Cerebellar cortex (tissue), 1 donor: ENCODE measurements around the gene CCDC190.
"Not testable (repeated sequence)": the region's sequence is repeated elsewhere in the genome, so short reads cannot be mapped to it uniquely, and the experiment has no call there.

ENCODE experiments used
- DNase-seq: peaks from one replicate; pipeline ENCODE4 v3.0.0-alpha.2; 2015; ENCODE audit warnings: low spot score

CCDC190 gene

GRCh38 chr1:162861101-162861500 lies at the start of gene CCDC190:
Gene CCDC190 (minus strand): TSS chr1:162861175. CDS start chr1:162859646, 1,529 bp downstream.
- DNase-seq = no peak

- DNase-seq = no peak
Measured at GRCh38 chr1:162910161-162910560, 49.2 kb upstream of the CCDC190 start.

GRCh38 chr1:162908780-162909179 lies 47.8 kb upstream of the CCDC190 start:
- no peak for DNase-seq

- no peak for DNase-seq
Measured at GRCh38 chr1:162908236-162908635, 47.3 kb upstream of the CCDC190 start.

GRCh38 chr1:162906485-162906884 lies 45.5 kb upstream of the CCDC190 start:
- DNase-seq = no peak

- no peak for DNase-seq
Measured at GRCh38 chr1:162905174-162906158, 44.5 kb upstream of the CCDC190 start.

GRCh38 chr1:162904579-162904978 lies 43.6 kb upstream of the CCDC190 start:
- DNase-seq = no peak

GRCh38 chr1:162904023-162904422 lies 43.0 kb upstream of the CCDC190 start:
- no peak for DNase-seq

- no peak for DNase-seq
Measured at GRCh38 chr1:162903246-162903645, 42.3 kb upstream of the CCDC190 start.

GRCh38 chr1:162902416-162902815 lies 41.4 kb upstream of the CCDC190 start:
- DNase-seq = no peak

GRCh38 chr1:162901243-162901642 lies 40.3 kb upstream of the CCDC190 start:
- no peak for DNase-seq

- DNase-seq = no peak
Measured at GRCh38 chr1:162899422-162900146, 38.6 kb upstream of the CCDC190 start.

GRCh38 chr1:162893612-162893908 lies 32.6 kb upstream of the CCDC190 start:
- no peak for DNase-seq

GRCh38 chr1:162892906-162893611 lies 32.1 kb upstream of the CCDC190 start:
- DNase-seq = no peak

GRCh38 chr1:162889989-162890388 lies 29.0 kb upstream of the CCDC190 start:
- no peak for DNase-seq

- DNase-seq = no peak
Measured at GRCh38 chr1:162886705-162887104, 25.7 kb upstream of the CCDC190 start.

GRCh38 chr1:162885265-162885664 lies 24.3 kb upstream of the CCDC190 start:
- DNase-seq = no peak

GRCh38 chr1:162884831-162885230 lies 23.9 kb upstream of the CCDC190 start:
- DNase-seq = no peak

- no peak for DNase-seq
Measured at GRCh38 chr1:162882248-162882674, 21.3 kb upstream of the CCDC190 start.

GRCh38 chr1:162881590-162881989 lies 20.6 kb upstream of the CCDC190 start:
- DNase-seq = no peak

GRCh38 chr1:162880617-162881016 lies 19.6 kb upstream of the CCDC190 start:
- not testable (repeated sequence) for DNase-seq

- DNase-seq = peak; percentile 40
Measured at GRCh38 chr1:162878000-162878596, 17.1 kb upstream of the CCDC190 start.
